HUDEP-2 (cell line): Measurements from ENCODE around the gene FSTL5.
"Not testable (repeated sequence)": the region's sequence is repeated elsewhere in the genome, so short reads cannot be mapped to it uniquely, and the experiment has no call there.

ENCODE experiments used
- DNase-seq, 76 experiments: peaks; one replicate each; lab custom pipeline; 2025; ENCODE audit not compliant: unreplicated experiment in 76 of 76; lab: John Stamatoyannopoulos, UW

FSTL5 gene

DNA sequence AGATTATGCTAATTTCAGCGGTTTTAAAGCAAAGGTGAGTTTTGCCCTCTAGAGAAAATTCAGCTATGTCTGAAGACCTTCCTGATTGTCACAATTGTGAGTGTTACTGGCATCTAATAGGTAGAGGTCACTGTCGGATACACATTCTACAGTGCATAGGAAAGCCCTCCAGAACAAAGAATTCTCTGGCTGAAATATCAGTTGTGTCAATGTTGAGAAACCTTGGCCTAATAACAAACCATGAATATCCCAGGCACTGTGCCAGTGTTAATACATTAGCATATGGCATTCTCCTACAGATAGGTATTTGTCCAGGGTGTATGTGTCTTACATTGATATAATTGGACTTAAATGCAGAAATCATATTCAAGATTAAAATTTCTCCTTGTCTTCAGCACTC lies 294.3 kb downstream of the FSTL5 start:
- DNase-seq, result no peak

DNA sequence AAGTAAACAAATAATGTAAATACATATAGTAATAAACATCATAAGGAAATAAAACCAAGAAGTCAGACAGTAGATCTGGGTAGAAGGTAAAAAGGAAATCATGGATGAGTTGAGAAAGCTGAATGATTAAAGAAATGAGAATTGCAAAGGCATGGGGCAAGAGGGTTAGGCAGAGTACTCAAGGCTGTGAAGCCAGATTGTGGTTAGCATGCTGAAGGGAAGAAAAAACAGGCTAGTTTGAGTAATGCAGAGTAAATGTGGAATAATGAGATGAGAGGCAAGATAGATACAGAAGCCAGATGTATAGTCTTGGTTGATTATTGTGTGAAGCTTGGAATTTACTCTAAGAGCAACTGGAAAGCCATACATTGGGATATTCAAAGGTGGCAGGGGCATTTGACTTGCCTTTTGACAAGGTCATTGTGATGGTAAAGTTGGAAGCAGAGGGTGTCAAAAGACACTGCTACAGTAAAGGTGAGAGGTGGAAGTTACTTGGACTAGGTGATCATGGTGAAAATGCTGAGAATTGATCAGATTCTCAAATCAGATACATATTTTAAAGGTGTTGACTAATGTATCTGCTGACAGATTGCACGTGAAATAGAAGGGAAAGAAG lies 307.0 kb downstream of the FSTL5 start:
- DNase-seq, result no peak

DNA sequence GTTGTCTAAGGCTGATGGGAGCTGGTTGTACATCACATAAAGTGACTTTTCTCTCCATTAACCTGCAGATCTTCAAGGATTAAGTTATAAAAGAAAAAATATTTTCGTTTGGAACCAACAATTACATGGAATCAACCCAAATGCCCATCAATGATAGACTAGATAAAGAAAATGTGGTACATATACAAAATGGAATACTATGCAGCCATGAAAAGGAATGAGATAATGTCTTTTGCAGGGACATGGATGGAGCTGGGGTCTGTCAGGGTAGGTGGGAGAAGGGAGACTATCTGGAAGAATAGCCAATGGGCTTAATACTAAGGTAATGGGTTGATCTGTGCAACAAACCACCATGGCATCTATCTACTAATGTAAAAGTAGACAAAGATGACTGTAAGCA lies 313.2 kb downstream of the FSTL5 start:
- DNase-seq, result no peak

DNA sequence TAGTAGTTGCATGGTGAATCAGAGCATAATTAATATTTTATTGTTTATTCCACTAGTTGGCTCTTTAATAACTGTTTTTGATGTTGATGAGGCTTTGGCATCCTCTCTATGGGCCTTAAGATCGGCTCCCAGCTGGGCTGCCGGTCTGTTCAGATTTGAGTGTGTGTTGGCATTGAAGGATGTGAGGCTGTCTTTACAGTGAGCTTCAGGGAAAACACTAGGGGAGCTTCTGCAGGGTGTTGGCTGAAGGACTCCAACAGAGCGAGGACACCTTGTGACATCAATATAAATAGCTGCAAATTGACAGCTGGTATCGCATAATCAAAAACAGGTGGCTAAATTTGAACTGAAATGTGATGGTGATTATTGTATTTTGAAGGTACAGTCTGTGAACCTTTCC lies 322.0 kb downstream of the FSTL5 start:
- DNase-seq, result no peak

DNA sequence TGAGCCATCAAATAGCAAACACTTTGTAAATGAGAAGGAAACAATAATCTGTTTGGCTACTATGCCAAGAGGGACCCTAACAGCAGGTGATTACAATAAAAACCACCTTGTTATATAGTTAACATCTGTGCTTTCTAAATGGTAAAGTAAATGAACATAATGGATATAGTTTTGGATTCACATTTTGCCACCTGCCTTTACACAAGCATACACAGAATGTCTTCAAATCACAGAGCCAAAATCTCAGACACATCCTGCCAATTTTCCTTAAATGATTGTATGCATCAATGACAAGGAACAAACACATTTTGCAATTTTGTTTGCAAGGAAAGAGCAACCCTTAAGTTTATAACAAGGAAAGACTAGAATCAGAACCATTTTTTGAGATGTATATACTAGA lies 334.2 kb downstream of the FSTL5 start:
- DNase-seq, result no peak

DNA sequence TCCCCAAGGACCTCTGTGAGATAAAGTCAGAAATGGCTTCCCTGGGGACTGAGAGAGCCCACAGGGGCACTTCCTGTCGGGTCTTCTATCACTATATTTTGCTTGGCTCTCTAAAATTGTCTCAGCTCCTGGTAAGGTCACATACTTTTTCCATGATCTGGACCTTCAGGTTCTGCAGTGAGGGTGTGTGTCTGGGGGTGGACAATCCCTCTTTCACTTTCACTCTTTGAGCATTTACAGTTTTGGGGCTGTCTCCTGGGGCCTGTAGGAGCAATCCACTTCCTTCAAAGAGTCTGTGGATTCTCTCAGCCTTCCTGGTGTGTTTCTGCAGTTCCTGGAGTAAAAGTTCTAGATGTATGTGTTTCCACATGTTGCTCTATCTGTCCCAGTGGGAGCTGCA lies 335.7 kb downstream of the FSTL5 start:
- no peak for DNase-seq

DNA sequence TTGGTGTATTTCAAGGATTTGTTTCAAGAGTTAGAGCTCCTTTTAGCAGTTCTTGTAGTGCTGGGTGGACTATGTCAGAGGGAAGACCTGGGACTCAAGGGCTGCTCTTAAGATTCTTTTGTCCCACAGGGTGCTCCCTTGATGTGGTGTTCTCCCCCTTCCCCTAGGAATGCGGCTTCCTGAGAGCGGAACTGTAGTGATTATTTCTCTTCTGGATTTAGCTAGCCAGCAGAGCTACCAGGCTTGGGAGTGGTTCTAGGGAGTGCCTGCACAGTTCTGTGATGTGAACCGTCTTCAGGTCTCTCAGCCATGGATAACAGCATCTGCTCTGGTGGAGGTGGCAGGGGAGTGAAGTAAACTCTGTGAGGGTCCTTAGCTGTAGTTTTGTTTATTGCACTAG lies 336.8 kb downstream of the FSTL5 start:
- DNase-seq, result no peak

DNA sequence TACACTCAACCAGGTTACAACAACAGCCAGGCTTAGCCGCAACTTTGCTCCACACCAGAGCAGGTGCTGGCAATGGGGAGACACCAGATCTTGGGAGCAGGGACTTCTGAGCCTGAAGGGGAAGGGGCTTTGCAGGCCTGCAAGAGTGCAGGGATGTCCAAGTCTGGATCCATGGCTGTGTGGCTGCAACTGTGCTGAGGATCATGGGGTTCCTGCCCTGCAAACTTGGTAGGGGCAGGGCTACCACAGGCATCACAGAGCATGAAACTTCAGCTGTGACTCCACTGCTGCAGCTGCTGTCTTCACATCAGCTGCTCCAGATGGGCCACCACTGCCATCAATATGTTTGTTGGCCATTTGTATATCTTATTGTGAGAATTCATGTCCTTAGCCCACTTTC lies 340.4 kb downstream of the FSTL5 start:
- no peak for DNase-seq

DNA sequence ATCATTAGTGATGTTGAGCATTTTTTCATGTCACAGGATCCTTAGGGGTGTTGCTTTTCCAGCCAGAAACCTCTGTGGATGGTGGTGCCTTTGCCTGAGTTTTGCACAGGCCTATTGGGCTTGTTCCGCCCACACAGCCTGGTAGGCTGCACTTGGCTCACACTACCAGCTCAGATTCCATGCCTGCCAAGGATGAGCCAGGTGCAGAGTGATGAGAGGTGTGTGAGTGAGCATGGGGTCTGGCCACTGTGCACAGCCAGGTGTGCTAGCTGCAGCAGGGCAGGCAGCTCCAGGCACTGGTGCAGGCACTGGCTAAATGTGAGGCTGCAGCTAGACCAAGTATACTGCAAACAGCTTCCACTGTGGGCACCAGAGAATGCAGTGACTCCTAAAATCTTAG lies 341.6 kb downstream of the FSTL5 start:
- no peak for DNase-seq

DNA sequence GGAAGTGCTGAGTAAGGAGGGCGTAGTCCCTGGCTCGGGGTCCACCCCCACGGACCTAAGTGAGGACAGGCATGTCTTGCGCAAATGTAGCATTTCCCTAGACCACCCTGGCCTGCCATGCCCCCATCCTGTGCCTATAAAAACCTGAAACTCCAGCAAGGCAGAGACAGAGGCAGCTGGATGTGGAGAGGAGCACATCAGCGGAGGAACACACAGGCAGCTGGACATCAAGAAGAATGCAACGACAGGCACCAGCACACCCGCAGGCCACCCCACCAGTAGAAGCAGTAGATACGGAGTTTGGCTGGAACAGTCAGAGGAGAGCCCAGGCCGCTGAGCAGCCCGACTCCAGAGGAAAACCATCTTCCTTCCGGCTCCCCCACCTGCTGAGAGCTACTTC lies 345.9 kb downstream of the FSTL5 start:
- DNase-seq, result peak in 1 of 76 experiments; percentile 0

DNA sequence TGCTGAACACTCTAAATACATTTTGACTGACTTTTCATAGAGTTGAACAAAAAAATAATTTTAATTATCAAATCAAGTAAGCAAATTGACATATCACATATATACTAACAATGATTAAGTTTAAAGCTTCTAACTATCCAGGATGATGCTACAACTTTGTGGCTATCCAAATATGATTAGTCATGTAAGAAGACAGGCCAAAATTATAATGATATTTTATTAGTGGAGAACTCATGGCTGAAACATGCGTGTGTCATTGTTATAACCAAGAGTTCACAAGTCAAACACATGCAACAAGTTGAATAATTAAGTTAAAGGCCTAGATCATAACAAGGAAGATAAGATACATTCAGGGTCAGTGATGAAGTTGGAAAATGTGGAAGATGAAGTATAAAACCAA lies 346.8 kb downstream of the FSTL5 start:
- no peak for DNase-seq

DNA sequence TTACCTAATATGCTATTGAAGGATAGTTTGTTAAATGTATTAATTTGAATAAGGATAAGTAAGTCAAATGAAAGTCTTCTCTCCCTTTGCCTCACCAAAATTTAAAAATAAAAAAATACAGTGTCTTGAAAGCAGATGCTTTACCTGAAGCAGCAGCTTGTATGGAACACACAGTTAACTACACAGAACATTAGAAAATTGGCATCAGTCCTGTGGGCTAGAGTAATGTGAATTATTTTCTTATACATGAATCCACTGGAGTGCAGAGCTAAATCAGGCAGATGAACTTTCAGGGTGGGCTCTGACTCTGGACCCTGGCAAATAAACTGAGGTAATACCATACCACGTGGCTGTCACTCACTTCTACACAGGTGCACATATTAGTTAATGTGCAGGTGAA lies 348.0 kb downstream of the FSTL5 start:
- no peak for DNase-seq

DNA sequence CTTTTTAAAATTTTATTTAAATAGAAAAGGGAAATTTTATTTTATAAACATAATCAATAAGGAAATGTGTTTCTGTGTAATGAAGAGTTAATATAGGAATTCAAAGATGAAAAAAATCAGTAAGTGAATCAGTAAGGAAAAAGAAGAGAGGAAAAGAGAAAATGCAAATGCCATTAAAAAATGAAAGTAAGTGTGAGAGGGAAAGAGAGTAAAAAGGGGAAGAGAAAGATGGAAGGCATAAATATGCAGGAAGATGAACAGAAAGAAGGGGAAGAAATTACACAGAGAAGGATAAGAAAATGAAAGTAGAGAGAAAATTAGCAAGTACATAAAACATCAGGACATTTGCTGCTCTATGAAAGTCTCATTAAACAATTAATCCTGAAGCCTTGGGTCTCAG lies 349.9 kb downstream of the FSTL5 start:
- DNase-seq, result no peak

DNA sequence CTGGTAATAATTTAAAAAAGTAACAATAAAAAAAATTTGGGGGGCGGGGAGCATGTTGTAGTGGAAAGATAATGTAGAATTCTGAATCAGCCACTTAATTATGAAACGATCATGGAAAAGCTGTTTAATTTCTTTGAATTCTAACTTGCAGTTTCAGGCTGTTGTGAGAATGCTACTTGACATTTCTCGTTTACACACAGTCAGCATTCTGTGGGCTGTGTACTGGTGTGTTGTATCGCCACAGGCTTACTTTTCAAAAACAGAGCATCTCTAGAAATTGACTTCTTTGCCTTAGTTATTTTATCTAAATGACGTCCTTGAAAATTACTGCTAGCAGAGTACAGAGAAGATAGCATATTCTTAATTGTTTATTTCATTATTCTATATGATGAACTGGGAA lies 350.4 kb downstream of the FSTL5 start:
- no peak for DNase-seq

DNA sequence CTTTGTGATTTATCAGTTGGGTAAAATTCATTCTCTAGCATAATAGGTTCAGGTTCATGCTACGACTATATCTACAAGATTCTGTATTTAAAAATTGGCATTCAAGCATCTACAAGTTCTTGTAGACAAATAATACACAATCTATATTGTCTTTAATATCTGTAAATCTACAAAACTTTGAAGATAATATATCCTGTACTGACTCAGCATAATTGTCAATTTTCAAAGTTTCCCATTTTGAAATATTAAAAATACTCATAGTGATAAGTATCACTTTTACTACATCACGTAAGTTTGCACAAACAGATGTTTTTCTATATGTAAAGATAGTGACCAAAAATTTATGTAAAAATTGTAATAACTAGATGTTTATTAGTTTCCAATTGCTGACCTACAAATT lies 360.6 kb downstream of the FSTL5 start:
- DNase-seq, result no peak

DNA sequence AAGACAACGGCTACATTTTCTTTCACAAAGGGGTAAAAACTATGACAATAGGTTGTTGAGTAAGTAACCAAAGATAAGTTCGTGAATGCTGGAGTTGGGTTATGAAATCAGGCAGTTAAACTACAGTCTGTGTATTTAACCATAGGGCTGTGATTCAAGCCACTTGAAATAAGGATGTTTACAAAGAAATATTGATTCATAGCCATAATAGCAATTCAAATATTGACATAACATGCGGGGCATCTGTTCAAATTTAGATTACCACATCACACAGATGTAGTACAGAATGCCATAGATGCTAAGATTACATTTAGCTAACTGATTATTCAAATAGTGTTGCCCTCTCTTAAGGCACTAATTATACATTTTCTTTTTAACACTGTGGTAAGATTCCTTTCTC lies 364.1 kb downstream of the FSTL5 start:
- DNase-seq, result no peak

DNA sequence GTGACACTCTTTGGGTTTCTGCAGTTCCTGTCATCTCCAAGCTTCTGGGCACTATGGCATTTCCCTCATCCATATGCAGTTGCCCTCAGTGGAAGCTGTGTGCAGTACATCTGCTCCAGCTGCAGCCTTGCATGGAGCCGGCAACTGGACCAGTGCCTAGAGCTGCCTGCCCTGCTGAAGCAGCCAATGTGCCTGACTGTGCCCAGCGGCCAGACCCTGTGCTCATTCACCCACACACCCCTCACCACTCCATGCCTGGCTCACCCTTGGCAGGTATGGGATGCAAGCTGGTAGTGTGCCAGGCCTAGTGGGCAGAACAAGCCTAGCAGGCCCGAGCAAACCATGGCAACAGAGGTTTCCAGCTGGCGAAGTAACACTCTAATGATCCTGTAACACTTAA lies 370.8 kb downstream of the FSTL5 start:
- no peak for DNase-seq

DNA sequence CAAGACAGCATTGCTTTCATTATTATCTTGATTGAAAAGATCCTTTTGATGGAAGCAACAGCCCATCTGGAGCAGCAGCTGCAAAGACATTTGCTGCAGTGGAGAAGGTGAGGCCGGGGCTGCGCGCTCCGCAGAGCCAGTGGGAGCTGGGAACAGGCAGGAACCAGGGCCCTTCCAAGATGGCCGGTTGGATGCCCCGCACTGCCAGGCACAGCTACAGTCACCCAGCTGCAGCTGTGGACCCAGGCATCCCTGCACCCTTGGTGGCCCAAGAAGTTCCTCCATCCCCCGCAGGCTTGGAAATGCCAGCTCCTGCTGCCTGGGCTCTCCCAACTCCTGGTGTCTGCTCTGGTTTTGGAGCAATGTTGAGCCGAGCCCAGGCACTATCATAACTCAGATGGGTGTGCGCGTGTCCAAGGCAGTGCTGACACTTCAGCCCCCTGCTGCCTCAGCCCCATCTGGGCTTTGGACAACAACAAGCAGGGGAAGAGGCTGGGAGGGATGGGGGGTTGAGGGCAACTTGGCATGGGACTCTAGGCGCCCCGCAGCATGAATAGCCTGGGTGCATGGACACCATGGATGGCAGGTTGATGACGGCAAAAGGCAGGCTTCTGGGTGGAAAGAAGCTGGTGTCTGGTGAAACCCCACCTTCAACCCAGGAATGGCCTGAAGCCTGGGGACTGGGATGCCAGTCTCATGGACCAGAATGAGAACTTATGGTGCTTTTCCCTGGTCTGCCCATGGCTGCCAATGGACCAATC lies 371.8 kb downstream of the FSTL5 start:
- no peak for DNase-seq

DNA sequence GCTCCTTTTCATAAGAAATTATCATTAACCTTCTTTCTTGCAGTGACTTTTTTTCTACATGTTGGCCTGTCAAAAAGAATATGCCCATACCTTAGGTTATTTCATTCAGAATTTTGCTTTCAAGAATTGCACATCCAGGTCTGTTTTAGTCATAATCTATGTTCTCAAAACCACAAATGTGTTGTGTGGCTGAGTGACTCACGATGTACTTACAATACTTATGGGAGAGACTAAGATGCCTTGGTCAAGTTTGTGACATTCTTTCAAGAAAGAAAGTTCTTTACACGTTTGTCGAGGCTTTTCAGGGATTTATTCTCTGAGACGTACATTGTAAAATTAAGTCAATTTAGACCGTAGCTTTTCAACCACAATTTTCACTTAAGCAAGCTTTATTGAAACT lies 396.7 kb downstream of the FSTL5 start:
- DNase-seq, result no peak

DNA sequence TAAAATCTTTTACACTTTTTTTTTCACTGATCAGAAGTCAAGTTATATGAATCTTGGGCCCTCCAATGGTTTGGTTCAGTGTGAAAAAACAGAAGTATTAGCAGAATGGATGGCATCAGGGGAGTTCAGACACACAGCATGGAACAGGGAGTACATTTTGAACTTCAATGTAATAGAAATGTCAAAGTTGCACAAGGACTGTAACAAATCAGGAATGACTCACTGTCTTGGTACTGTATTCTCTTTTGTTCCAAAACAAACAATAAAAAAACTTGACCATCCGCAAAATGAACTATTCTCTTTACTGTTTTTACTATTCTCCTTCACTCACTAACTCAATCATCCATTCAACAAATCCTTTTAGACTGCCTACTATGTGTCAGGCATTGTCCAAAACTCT lies 401.0 kb downstream of the FSTL5 start:
- DNase-seq, result no peak

DNA sequence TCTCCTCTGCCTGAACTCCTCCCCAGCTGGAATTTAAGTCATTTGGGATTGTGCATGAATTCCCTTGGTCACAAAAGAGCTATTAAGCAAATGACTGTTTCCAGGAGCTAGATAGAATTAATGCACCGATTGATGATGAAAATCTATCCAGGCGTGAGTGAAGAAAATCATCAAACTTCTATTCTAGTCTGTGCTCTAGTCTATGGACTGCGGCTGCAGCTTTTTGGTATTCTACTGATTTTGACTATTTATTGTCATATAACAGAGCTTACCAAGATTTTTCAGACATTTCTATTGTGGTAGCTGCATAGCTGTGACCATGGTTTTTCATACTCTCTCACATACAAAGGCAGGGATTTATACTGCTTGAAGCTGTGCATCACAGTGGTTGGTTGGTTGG lies 403.8 kb downstream of the FSTL5 start:
- DNase-seq, result no peak

DNA sequence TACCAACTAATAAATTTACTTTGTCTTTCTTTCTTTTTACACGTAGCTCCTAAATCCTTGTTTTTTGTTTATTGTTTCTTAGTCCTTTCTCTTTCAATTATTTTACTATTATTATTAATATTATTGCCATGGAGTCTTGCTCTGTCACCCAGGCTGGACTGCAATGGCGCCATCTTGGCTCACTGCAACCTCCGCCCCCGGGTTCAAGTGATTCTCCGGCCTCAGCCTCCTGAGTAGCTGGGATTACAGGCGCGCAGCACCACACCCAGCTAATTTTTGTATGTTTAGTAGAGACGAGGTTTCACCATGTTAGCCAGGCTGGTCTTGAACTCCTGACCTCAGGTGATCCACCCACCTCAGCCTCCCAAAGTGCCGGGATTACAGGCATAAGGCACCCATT lies 405.4 kb downstream of the FSTL5 start:
- not testable (repeated sequence) for DNase-seq

DNA sequence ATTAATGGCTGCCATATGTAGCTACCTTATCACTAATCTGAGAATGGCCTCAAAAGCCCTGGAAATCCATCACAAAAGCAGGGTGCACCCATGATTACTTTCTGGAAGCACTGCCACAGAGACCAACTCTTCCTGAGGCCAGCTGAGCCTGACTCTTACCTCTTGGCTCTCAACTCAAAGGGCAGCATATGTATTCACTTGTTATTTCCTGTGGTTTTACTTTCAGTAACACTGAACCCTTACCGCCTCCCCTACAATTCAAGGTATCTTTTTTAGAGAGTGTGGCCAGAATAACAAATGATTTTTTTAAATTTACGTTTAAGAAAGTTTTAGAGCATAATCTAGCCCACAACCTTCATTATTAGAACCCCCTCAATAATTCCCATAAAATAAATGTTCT lies 434.9 kb downstream of the FSTL5 start:
- DNase-seq, result no peak
